ENCODE data around the gene GARIN5B.
A peak's percentile ranks its signal among the peaks of the same experiment; 100 is the strongest.

The GARIN5B gene

DNA sequence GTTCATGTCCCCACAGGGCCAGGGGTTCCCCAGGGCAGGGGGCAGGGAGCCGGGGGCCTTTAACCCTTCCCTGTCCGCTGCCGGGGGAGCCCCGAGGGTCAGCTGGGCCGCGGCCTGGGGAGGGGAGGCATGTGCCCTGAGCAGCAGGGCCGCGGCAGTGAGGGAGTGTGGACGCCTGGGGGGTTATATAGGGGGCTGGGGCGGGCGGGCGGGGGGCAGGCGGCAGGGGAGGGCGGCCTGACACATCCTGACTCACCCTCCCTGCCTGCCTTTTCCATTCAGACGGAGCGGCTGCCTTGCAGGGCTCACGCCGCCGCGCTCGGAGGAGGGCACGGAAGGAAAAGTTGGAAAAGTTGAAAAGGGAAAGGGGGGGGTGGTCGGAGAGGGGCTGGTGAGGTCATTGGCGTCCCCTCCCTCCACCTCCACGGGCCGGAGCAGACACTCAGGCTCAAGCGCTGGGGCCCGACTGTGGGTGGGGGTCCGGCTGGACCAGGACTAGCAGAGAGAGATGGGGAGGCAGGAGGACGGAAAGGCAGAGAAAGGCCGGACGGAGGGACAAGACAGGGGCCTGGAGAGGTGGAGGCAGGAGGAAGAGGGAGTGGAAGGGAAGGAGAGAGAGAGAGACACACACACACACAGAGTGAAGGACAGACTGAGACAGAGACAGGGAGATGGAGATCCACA lies 7.4 kb upstream of the GARIN5B start, which contains the start of gene IL11:
Gene IL11 (minus strand): TSS at position 159 of the 684 bp plus-strand sequence. CDS start 153 bp downstream, at position 6.
- peak within 1 kb of the TSS; percentile 86 for H3K4me3 ChIP-seq (ENCODE audit: low read depth, low read length)
- TF ChIP-seq, protein P1, sequence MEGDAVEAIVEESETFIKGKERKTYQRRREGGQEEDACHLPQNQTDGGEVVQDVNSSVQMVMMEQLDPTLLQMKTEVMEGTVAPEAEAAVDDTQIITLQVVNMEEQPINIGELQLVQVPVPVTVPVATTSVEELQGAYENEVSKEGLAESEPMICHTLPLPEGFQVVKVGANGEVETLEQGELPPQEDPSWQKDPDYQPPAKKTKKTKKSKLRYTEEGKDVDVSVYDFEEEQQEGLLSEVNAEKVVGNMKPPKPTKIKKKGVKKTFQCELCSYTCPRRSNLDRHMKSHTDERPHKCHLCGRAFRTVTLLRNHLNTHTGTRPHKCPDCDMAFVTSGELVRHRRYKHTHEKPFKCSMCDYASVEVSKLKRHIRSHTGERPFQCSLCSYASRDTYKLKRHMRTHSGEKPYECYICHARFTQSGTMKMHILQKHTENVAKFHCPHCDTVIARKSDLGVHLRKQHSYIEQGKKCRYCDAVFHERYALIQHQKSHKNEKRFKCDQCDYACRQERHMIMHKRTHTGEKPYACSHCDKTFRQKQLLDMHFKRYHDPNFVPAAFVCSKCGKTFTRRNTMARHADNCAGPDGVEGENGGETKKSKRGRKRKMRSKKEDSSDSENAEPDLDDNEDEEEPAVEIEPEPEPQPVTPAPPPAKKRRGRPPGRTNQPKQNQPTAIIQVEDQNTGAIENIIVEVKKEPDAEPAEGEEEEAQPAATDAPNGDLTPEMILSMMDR (IDR thresholded peaks at IDR 0.05; ENCODE audit: low read depth, low read length): no peak

DNA sequence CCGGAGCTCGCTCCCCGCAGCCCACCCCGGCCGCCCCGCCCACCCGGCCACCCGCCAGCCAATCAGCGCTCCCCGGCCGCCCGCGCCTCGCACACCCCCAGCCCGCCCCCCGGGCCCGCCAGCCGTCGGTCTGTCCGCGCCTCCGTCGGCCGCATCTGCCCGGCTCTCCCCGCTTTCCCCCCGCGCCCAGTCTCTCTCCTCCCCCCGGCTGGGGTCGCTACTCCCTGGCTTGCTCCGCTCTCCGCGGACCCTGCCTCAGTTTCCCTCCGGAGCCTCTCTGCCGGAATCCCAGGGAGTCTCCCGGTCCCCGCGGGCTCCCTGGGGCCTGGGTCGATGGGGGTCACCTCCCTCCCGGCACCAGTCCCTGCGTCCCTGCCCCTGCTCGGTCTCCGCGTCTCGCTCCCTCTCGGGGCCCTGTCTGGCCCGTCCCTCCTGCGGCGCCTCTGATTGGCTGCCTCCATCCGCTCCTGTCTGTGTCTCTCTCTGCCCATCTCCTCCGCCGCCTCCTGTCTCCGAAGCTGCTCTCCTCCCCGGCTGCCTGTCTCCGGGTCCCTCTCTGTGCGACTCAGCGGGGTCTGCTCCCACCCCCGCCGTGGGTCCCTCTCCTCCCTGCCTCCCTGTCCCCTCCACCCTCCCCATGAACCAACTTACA lies 6.7 kb upstream of the GARIN5B start:
- TF ChIP-seq, protein P1 (IDR thresholded peaks at IDR 0.05; ENCODE audit: low read depth, low read length): no peak
- H3K4me3 ChIP-seq (ENCODE audit: low read depth, low read length): peak overlapping the region; percentile 86

DNA sequence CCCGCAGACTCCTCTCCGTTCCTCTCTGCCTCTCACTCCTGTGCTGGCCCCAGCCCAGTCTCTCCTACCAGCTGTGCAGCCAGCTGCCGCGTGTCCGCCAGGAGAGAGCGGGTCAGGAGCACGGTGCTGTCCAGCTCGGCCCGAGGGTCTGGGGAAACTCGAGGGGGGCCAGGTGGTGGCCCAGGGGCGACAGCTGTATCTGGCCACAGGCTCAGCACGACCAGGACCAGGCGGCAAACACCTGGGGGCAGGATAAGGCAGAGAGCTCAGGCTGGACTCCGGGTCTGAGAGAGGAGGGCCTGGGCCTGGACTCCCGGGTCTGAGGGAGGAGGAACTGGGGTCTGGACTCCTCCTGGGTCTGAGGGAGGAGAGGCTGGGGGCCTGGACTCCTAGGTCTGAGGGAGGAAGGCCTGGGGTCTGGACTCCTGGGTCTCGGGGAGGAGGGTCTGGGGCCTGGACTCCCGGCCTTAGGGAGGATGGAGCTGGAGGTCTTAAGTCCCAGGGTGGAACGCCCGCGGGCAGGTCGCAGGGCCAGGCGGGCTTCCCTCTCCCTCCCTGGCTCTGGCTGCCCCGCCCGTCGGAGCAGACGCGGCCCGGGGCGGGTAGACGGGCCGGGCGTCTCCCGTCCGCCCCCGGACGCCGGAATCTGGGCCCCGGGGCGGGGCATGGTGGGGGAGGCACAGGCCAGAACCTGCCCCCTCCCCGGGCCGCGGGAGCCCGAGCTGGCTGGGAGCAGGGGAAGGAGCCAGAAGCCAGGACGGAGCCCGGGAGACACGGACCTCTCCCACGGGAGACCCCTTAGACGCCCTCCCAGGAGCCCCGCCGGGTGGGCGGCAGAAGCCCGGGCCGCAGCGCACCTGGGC lies 5.9 kb upstream of the GARIN5B start:
- TF ChIP-seq, protein P1 (IDR thresholded peaks at IDR 0.05; ENCODE audit: low read depth, low read length): no peak
- peak overlapping the region; percentile 86 for H3K4me3 ChIP-seq (ENCODE audit: low read depth, low read length)

DNA sequence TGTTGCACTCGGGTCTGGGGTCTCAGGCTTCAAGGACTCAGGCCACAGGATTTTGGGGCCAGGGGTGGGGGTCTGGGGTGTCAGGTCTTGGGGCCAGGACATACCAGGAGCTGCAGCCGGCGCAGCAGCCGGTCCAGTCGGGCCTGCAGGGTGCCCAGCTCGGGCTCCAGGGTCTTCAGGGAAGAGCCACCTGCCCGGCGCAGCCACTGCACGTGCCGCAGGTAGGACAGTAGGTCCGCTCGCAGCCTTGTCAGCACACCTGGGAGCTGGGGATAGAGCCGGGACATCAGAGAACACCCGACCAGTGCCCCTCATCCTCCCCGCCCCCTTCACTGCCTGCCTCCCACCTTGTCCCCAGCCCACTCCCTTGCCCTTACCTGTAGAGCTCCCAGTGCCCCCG lies 5.0 kb upstream of the GARIN5B start:
- TF ChIP-seq, protein P1 (IDR thresholded peaks at IDR 0.05; ENCODE audit: low read depth, low read length): no peak
- H3K4me3 ChIP-seq (ENCODE audit: low read depth, low read length): peak overlapping the region; percentile 86; the same call in 1 of the 2 replicates

DNA sequence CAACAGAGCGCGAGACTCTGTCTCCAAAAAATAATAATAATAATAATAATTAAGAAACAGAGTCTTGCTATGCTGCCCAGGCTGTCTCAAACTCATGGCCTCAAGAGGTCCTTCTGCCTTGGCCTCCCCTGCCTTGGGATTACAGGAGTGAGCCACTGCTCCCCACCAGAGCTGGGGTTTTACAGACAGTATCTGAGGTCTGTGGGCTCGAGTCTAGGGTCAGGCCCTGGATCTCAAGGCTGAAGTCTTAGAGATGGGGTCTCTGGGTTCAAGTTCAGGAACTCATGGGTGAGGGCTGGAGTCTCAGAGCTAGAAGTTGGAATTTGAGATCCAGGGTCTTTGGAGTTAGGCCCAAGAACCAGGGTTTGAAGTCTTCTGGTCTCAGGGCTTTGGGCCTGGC lies 3.7 kb upstream of the GARIN5B start:
- H3K4me3 ChIP-seq (ENCODE audit: low read depth, low read length): no peak overlapping the region
- TF ChIP-seq, protein P1 (IDR thresholded peaks at IDR 0.05; ENCODE audit: low read depth, low read length): no peak

DNA sequence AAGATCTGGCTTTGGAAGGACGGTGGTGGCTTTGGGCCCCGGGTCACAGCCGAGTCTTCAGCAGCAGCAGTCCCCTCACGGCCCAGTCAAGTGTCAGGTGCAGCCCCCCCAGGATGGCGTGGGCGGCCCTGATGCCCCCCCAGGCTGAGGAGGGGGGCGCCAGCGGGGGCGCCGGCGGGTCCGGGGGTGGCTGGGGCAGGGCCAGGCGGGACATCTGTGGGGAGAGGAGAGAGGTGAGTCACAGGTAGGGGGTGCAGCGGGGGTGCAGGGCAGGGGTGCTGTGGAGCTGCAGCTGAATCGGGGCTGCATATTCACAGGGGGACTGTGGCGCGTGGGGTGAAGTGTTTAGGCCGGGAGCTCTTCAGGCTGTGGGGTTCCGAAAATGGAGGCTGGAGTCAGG lies 2.9 kb upstream of the GARIN5B start:
- H3K4me3 ChIP-seq (ENCODE audit: low read depth, low read length): no peak overlapping the region
- TF ChIP-seq, protein P1 (IDR thresholded peaks at IDR 0.05; ENCODE audit: low read depth, low read length): no peak
